Ammon's horn (tissue), 1 donor: ENCODE data around the gene KIF4A.
"Not testable (repeated sequence)": the region's sequence is repeated elsewhere in the genome, so short reads cannot be mapped to it uniquely, and the experiment has no call there.

Experiments
- DNase-seq: peaks from one replicate; pipeline ENCODE4 v3.0.0-alpha.2; 2016; ENCODE audit warnings: low spot score

Gene KIF4A

GRCh38 chrX:70281951-70282350 lies 8.0 kb upstream of the KIF4A start, which contains the start of gene RAB41:
Gene RAB41 (plus strand): TSS chrX:70282172. CDS start chrX:70282218, 46 bp downstream.
- DNase-seq = no peak

- no peak for DNase-seq
Measured at GRCh38 chrX:70289168-70289792, 624 bp upstream of the KIF4A start.

GRCh38 chrX:70292788-70293187 lies 2.9 kb downstream of the KIF4A start:
- DNase-seq = no peak

GRCh38 chrX:70293621-70294020 lies 3.7 kb downstream of the KIF4A start:
- DNase-seq = no peak

- DNase-seq = no peak
Measured at GRCh38 chrX:70301716-70302115, 11.8 kb downstream of the KIF4A start.

GRCh38 chrX:70313503-70313902 lies 23.6 kb downstream of the KIF4A start:
- no peak for DNase-seq

GRCh38 chrX:70322784-70323183 lies 32.9 kb downstream of the KIF4A start:
- DNase-seq = no peak

- DNase-seq = not testable (repeated sequence)
Measured at GRCh38 chrX:70323628-70324027, 33.7 kb downstream of the KIF4A start.

- DNase-seq = no peak
Measured at GRCh38 chrX:70324326-70324725, 34.4 kb downstream of the KIF4A start.

- no peak for DNase-seq
Measured at GRCh38 chrX:70331161-70331560, 41.3 kb downstream of the KIF4A start.

- no peak for DNase-seq
Measured at GRCh38 chrX:70332600-70332999, 42.7 kb downstream of the KIF4A start.

- DNase-seq = no peak
Measured at GRCh38 chrX:70336767-70337166, 46.9 kb downstream of the KIF4A start.

GRCh38 chrX:70338290-70338689 lies 48.4 kb downstream of the KIF4A start:
- no peak for DNase-seq

GRCh38 chrX:70343435-70343834 lies 53.5 kb downstream of the KIF4A start:
- no peak for DNase-seq

GRCh38 chrX:70346418-70347070 lies 56.6 kb downstream of the KIF4A start:
- DNase-seq = no peak

GRCh38 chrX:70348825-70349224 lies 58.9 kb downstream of the KIF4A start:
- DNase-seq = not testable (repeated sequence)

GRCh38 chrX:70349367-70350125 lies 59.6 kb downstream of the KIF4A start:
- DNase-seq = not testable (repeated sequence)

GRCh38 chrX:70352496-70352895 lies 62.6 kb downstream of the KIF4A start:
- DNase-seq = no peak

- no peak for DNase-seq
Measured at GRCh38 chrX:70353514-70353913, 63.6 kb downstream of the KIF4A start.

- DNase-seq = no peak
Measured at GRCh38 chrX:70354716-70355115, 64.8 kb downstream of the KIF4A start.

- no peak for DNase-seq
Measured at GRCh38 chrX:70359458-70359857, 69.6 kb downstream of the KIF4A start.

- no peak for DNase-seq
Measured at GRCh38 chrX:70360366-70360765, 70.5 kb downstream of the KIF4A start.

GRCh38 chrX:70368731-70369130 lies 78.8 kb downstream of the KIF4A start:
- DNase-seq = not testable (repeated sequence)
